Measurements from ENCODE around the gene DENND1C. TPM values are rescaled to one million over a fixed set of nuclear protein-coding genes. Genes with fewer than 3 reads are reported as not detected.

Gene DENND1C
- total RNA-seq, 4 donors from 2014 or later, result 1.4 to 2.1 TPM; not detected in 2

DNA sequence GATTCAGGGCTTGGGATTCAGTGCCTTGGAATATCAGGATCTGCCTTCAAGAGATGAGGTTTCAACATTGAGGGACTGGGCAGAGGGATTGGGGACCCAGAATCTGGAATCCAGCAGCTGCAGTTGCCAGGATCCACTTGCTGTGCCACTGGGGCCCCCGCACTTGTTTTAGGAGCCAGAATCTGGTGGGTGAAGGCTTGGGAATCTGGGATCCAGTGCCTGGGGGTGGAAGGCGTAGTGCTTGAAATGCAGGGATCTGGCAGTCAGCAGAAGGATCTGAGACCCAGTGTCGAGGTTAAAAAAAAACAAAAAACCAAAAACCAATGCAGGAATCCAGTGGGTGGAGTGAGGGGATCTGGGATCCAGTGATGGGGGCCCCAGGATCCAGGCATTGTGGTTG is 40.7 kb downstream of the DENND1C start:
- no peaks in the 10 kb centered on the region for H3K36me3 ChIP-seq
- no peak overlapping the region for H3K27ac ChIP-seq
- DNase-seq, result no peak
- no peaks in the 10 kb centered on the region for H3K9me3 ChIP-seq
- no peak for TF ChIP-seq POLR2A (IDR thresholded peaks at IDR 0.05)
- TF ChIP-seq, protein P1, sequence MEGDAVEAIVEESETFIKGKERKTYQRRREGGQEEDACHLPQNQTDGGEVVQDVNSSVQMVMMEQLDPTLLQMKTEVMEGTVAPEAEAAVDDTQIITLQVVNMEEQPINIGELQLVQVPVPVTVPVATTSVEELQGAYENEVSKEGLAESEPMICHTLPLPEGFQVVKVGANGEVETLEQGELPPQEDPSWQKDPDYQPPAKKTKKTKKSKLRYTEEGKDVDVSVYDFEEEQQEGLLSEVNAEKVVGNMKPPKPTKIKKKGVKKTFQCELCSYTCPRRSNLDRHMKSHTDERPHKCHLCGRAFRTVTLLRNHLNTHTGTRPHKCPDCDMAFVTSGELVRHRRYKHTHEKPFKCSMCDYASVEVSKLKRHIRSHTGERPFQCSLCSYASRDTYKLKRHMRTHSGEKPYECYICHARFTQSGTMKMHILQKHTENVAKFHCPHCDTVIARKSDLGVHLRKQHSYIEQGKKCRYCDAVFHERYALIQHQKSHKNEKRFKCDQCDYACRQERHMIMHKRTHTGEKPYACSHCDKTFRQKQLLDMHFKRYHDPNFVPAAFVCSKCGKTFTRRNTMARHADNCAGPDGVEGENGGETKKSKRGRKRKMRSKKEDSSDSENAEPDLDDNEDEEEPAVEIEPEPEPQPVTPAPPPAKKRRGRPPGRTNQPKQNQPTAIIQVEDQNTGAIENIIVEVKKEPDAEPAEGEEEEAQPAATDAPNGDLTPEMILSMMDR (IDR thresholded peaks at IDR 0.05), result no peak
- H3K27me3 ChIP-seq, result no peaks in the 10 kb centered on the region
- intact Hi-C loops (cut with DNase I; ENCODE audit: low total_unique reads), result no loop called here
- no peaks in the 10 kb centered on the region for H3K4me1 ChIP-seq
- H3K4me3 ChIP-seq, result no peak overlapping the region

DNA sequence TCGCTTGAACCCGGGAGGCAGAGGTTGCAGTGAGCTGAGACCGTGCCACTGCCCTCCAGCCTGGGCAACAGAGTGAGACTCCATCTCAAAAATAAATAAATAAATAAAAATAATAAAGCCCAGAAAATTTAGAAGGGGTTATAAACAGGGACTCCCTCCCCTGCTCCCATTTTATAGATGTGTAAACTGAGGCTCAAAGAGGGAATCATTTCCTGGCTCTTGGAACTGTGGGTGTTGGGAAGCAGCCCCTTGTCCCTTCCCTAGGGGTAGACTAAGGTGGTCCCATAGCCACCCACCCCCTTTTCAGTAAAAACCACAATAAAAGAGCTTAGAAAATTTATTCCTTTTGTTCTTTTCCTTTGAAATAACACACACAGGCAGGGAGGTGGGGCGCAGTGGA is 41.8 kb downstream of the DENND1C start:
- Histone ChIP-seq H3K27me3 (no peaks in the 10 kb centered on the region), H3K4me3 (no peak overlapping the region), H3K9me3 (no peaks in the 10 kb centered on the region), H3K27ac (no peak overlapping the region), H3K4me1 (no peaks in the 10 kb centered on the region), H3K36me3 (no peaks in the 10 kb centered on the region)
- no peak for TF ChIP-seq POLR2A (IDR thresholded peaks at IDR 0.05)
- TF ChIP-seq, protein P1 (IDR thresholded peaks at IDR 0.05), result no peak
- no peak for DNase-seq
- intact Hi-C loops (cut with DNase I; ENCODE audit: low total_unique reads), result no loop called here

GRCh38 chr19:6433663-6434062 is 47.9 kb downstream of the DENND1C start, which contains the start of gene SLC25A41:
TSS of gene SLC25A41 (minus strand) at chr19:6433763. CDS start at chr19:6433693, 70 bp downstream.
- H3K36me3 ChIP-seq, result no peaks in the 10 kb centered on the region
- DNase-seq, result no peak
- TF ChIP-seq, protein P1 (IDR thresholded peaks at IDR 0.05), result no peak
- TF ChIP-seq POLR2A (IDR thresholded peaks at IDR 0.05), result no peak
- no peaks in the 10 kb centered on the region for H3K4me1 ChIP-seq
- H3K27me3 ChIP-seq, result no peaks in the 10 kb centered on the region
- no peaks in the 10 kb centered on the region for H3K9me3 ChIP-seq
- H3K4me3 ChIP-seq, result no peak within 1 kb of the TSS
- no peak within 1 kb of the TSS for H3K27ac ChIP-seq
- intact Hi-C loops (cut with DNase I; ENCODE audit: low total_unique reads), result no loop called here

DNA sequence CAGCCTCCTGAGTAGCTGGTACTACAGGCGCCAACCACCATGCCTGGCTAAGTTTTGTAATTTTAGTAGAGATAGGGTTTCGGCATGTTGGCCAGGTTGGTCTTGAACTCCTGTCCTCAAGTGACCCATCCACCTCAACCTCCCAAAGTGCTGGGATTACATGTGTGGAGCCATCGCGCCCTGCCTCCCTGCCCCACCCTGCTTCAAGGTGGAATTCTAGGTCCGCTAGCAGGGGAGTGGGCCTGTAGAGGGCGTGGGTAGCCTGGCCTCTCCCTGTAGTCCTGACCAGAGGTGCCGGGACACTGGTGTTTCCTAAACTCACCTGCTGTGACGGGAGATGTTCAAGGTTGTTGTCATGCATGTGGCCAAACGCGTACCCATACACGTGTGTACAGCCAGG is 48.4 kb downstream of the DENND1C start:
- H3K36me3 ChIP-seq, result no peaks in the 10 kb centered on the region
- no peaks in the 10 kb centered on the region for H3K27me3 ChIP-seq
- TF ChIP-seq POLR2A (IDR thresholded peaks at IDR 0.05), result no peak
- TF ChIP-seq, protein P1 (IDR thresholded peaks at IDR 0.05), result no peak
- no peak overlapping the region for H3K4me3 ChIP-seq
- no peak overlapping the region for H3K27ac ChIP-seq
- H3K4me1 ChIP-seq, result no peaks in the 10 kb centered on the region
- no peak for DNase-seq
- H3K9me3 ChIP-seq, result no peaks in the 10 kb centered on the region
- intact Hi-C loops (cut with DNase I; ENCODE audit: low total_unique reads), result no loop called here

- intact Hi-C loops (cut with DNase I; ENCODE audit: low total_unique reads), result no loop called here
- H3K36me3 ChIP-seq, result no peaks in the 10 kb centered on the region
- DNase-seq, result no peak
- TF ChIP-seq POLR2A (IDR thresholded peaks at IDR 0.05), result no peak
- TF ChIP-seq, protein P1 (IDR thresholded peaks at IDR 0.05), result no peak
- H3K4me1 ChIP-seq, result no peaks in the 10 kb centered on the region
- no peaks in the 10 kb centered on the region for H3K9me3 ChIP-seq
- H3K4me3 ChIP-seq, result no peak overlapping the region
- no peaks in the 10 kb centered on the region for H3K27me3 ChIP-seq
- H3K27ac ChIP-seq, result no peak overlapping the region
Observed at GRCh38 chr19:6431891-6432290, 49.7 kb downstream of the DENND1C start.
